Measurements from ENCODE around the gene PITX3. TPM values are rescaled to one million over a fixed set of nuclear protein-coding genes. Genes with fewer than 3 reads are reported as not detected.
A peak's percentile ranks its signal among the peaks of the same experiment; 100 is the strongest.

The PITX3 gene
- polyA plus RNA-seq, 3 donors = not detected

- peaks cover 61 to 87% (median 75%) of the 10 kb centered on the region in 3 donors for H3K27me3 Mint-ChIP-seq (ENCODE audit: low read depth in 3 of 3)
- peaks cover 2% of the 10 kb centered on the region in 2 donors for H3K36me3 ChIP-seq (replicated peaks in 1 of 2; ENCODE audit: control insufficient read depth in 1 of 2, insufficient read depth in 2 of 2, low read length in 2 of 2)
- H4K20me1 ChIP-seq (ENCODE audit: insufficient read depth, low read length) = peaks cover 6% of the 10 kb centered on the region
- no peak overlapping the region for H3K27ac Mint-ChIP-seq
- no peak overlapping the region for H3K27ac ChIP-seq (ENCODE audit: low read depth in 1 of 2, low read length in 2 of 2)
- no peak overlapping the region for H2AFZ ChIP-seq (ENCODE audit: insufficient read depth, low read depth, low read length, poor library complexity, severe bottlenecking)
- no peak overlapping the region for H3K4me2 ChIP-seq (replicated peaks; ENCODE audit: extremely low read depth, low read length, poor library complexity, severe bottlenecking)
- no peaks in the 10 kb centered on the region for H3K79me2 ChIP-seq (ENCODE audit: insufficient read depth, low read length)
- H3K4me1 ChIP-seq (ENCODE audit: control insufficient read depth in 1 of 2, insufficient read depth in 2 of 2, low read length in 2 of 2) = peaks cover 21 to 23% of the 10 kb centered on the region in 2 donors
- intact Hi-C loops (cut with micrococcal nuclease) = loop anchor here in 1 of 2 donors (5.0 kb wide), 1 partner anchor 118 kb away; no protein-coding TSS in a partner anchor
- peaks cover 0 to 2% of the 10 kb centered on the region in 2 donors for H3K9me3 ChIP-seq (replicated peaks in 1 of 2; ENCODE audit: control insufficient read depth in 1 of 2, insufficient read depth in 1 of 2, low read length in 2 of 2)
- peaks cover 6 to 8% of the 10 kb centered on the region in 2 donors for H3K36me3 Mint-ChIP-seq
- no peak overlapping the region for H3K4me3 ChIP-seq (replicated peaks in 1 of 3; ENCODE audit: low read depth in 2 of 3, low read length in 3 of 3)
- no peak overlapping the region for H3K9ac ChIP-seq (ENCODE audit: insufficient read depth, low read length, poor library complexity, severe bottlenecking)
- peaks cover 26% of the 10 kb centered on the region for H3K4me1 Mint-ChIP-seq
- peaks cover 0 to 17% (median 1%) of the 10 kb centered on the region in 7 donors for H3K9me3 Mint-ChIP-seq
- H3K27me3 ChIP-seq (ENCODE audit: control insufficient read depth in 2 of 2, insufficient read depth in 2 of 2, low read length in 2 of 2) = peaks cover 43 to 87% of the 10 kb centered on the region in 2 donors
- DNase-seq = no peak
- H3K4me3 Mint-ChIP-seq = peak overlapping the region in 1 of 2 donors; percentile 64
- no CpG with 5 or more reads among the region's 1 CpG for WGBS (ENCODE audit: insufficient coverage)
- no peak for TF ChIP-seq CTCF (IDR thresholded peaks at IDR 0.05)
Observed at GRCh38 chr10:102233997-102234396, 7.3 kb downstream of the PITX3 start.

GRCh38 chr10:102231357-102232318 is 9.7 kb downstream of the PITX3 start:
- Mint-ChIP-seq H3K27ac (no peak overlapping the region), H3K9me3 (peaks cover 0 to 17% (median 1%) of the 10 kb centered on the region in 7 donors), H3K4me1 (peaks cover 47% of the 10 kb centered on the region), H3K36me3 (peaks cover 13 to 15% of the 10 kb centered on the region in 2 donors), H3K27me3 (ENCODE audit: low read depth in 3 of 3) (peaks cover 47 to 67% (median 65%) of the 10 kb centered on the region in 3 donors), H3K4me3 (peak overlapping the region; percentile 76 to 93)
- H3K9me3 ChIP-seq (replicated peaks in 1 of 2; ENCODE audit: control insufficient read depth in 1 of 2, insufficient read depth in 1 of 2, low read length in 2 of 2) = peaks cover 0 to 2% of the 10 kb centered on the region in 2 donors
- H3K27me3 ChIP-seq (ENCODE audit: control insufficient read depth in 2 of 2, insufficient read depth in 2 of 2, low read length in 2 of 2) = peaks cover 29 to 65% of the 10 kb centered on the region in 2 donors
- peak overlapping the region; percentile 75 for H2AFZ ChIP-seq (ENCODE audit: insufficient read depth, low read depth, low read length, poor library complexity, severe bottlenecking)
- no peaks in the 10 kb centered on the region for H3K79me2 ChIP-seq (ENCODE audit: insufficient read depth, low read length)
- H3K4me3 ChIP-seq (replicated peaks in 1 of 3; ENCODE audit: low read depth in 2 of 3, low read length in 3 of 3) = peak overlapping the region; percentile 34 to 70 (median 38)
- peaks cover 40 to 44% of the 10 kb centered on the region in 2 donors for H3K4me1 ChIP-seq (ENCODE audit: control insufficient read depth in 1 of 2, insufficient read depth in 2 of 2, low read length in 2 of 2)
- intact Hi-C loops (cut with micrococcal nuclease) = loop anchor here in 1 of 2 donors (5.0 kb wide), 1 partner anchor 121 kb away; no protein-coding TSS in a partner anchor
- DNase-seq = peak; percentile 35 to 56 (median 49)
- H3K9ac ChIP-seq (ENCODE audit: insufficient read depth, low read length, poor library complexity, severe bottlenecking) = peak overlapping the region; percentile 35
- peaks cover 10% of the 10 kb centered on the region for H4K20me1 ChIP-seq (ENCODE audit: insufficient read depth, low read length)
- 9% methylated on average over 70 of the region's 76 CpGs for whole genome bisulfite sequencing (ENCODE audit: insufficient coverage)
- TF ChIP-seq CTCF (IDR thresholded peaks at IDR 0.05) = peak; percentile 78
- peak overlapping the region; percentile 91 for H3K4me2 ChIP-seq (replicated peaks; ENCODE audit: extremely low read depth, low read length, poor library complexity, severe bottlenecking)
- no peak overlapping the region for H3K27ac ChIP-seq (ENCODE audit: low read depth in 1 of 2, low read length in 2 of 2)
- H3K36me3 ChIP-seq (replicated peaks in 1 of 2; ENCODE audit: control insufficient read depth in 1 of 2, insufficient read depth in 2 of 2, low read length in 2 of 2) = peaks cover 7% of the 10 kb centered on the region in 2 donors

Data from CD14-positive monocyte (primary cell).